GM23338 (cell line): Measurements from ENCODE around the gene TCF20. TPM values are rescaled to one million over a fixed set of nuclear protein-coding genes. Genes with fewer than 3 reads are reported as not detected.

Experiments
- ATAC-seq: fragments of 200-7000 bp; cut with Tn5 transposase; 3 replicates; pipeline ENCODE4 v1.9.1; 2020
- DNase-seq: peaks from one replicate; pipeline ENCODE4 v3.0.0-alpha.2; 2015; ENCODE audit warnings: low spot score
- H2AFZ ChIP-seq: fragments of 200-600 bp; sonication (generic); 2 replicates; pipeline ENCODE4 v1.8.0; 2016; ENCODE audit warnings: antibody characterized with exemption, mild to moderate bottlenecking, moderate library complexity
- H3F3A ChIP-seq: fragments of 200-600 bp; sonication (generic); replicated peaks from 2 replicates; pipeline ENCODE4 v1.8.0; 2017; ENCODE audit warnings: antibody characterized with exemption, mixed run types, low read depth
- H3K27ac ChIP-seq: fragments of 200-600 bp; sonication (generic); 2 replicates; pipeline ENCODE4 v1.6.1; 2016; ENCODE audit warnings: low read depth
- H3K27me3 ChIP-seq: fragments of 200-600 bp; sonication (generic); 2 replicates; pipeline ENCODE4 v1.8.0; 2016; ENCODE audit warnings: mild to moderate bottlenecking, mixed run types, moderate library complexity; ENCODE audit not compliant: insufficient read depth
- H3K36me3 ChIP-seq: fragments of 200-600 bp; sonication (generic); 2 replicates; pipeline ENCODE4 v1.8.0; 2016; ENCODE audit warnings: mild to moderate bottlenecking; ENCODE audit not compliant: insufficient read depth
- H3K4me1 ChIP-seq: fragments of 200-600 bp; sonication (generic); 2 replicates; pipeline ENCODE4 v1.8.0; 2016; ENCODE audit warnings: mild to moderate bottlenecking, moderate library complexity; ENCODE audit not compliant: insufficient read depth
- H3K4me2 ChIP-seq: fragments of 200-600 bp; sonication (generic); 2 replicates; pipeline ENCODE4 v1.7.1; 2017; ENCODE audit warnings: mixed run types
- H3K4me3 ChIP-seq: fragments of 200-600 bp; sonication (generic); 2 replicates; pipeline ENCODE4 v1.6.1; 2016; ENCODE audit warnings: mixed run types
- H3K79me2 ChIP-seq: fragments of 200-600 bp; sonication (generic); replicated peaks from 2 replicates; pipeline ENCODE4 v1.8.0; 2017; ENCODE audit warnings: mild to moderate bottlenecking; ENCODE audit not compliant: insufficient read depth
- H3K9me2 ChIP-seq: fragments of 200-600 bp; sonication (generic); 2 replicates; pipeline ENCODE4 v1.8.0; 2017; ENCODE audit not compliant: insufficient read depth
- H4K20me1 ChIP-seq: fragments of 200-600 bp; sonication (generic); replicated peaks from 2 replicates; pipeline ENCODE4 v1.8.0; 2017; ENCODE audit warnings: mild to moderate bottlenecking; ENCODE audit not compliant: insufficient read depth
- H3K27ac Mint-ChIP-seq: 2 replicates; pipeline ENCODE4 v1.8.0; 2020; ENCODE audit warnings: inconsistent platforms, mild to moderate bottlenecking, moderate library complexity, mixed read lengths
- H3K27me3 Mint-ChIP-seq: 3 replicates; pipeline ENCODE4 v1.8.0; 2022; ENCODE audit warnings: low read depth, mild to moderate bottlenecking, moderate library complexity, mixed read lengths, inconsistent platforms; ENCODE audit not compliant: insufficient read depth, poor library complexity
- H3K36me3 Mint-ChIP-seq: 3 replicates; pipeline ENCODE4 v1.8.0; 2021; ENCODE audit warnings: low read depth, mild to moderate bottlenecking, inconsistent platforms, moderate library complexity, mixed read lengths
- H3K4me1 Mint-ChIP-seq: 3 replicates; pipeline ENCODE4 v1.8.0; 2020; ENCODE audit warnings: mild to moderate bottlenecking, inconsistent platforms, mixed read lengths
- H3K4me3 Mint-ChIP-seq: 3 replicates; pipeline ENCODE4 v1.8.0; 2021; ENCODE audit warnings: moderate library complexity, mild to moderate bottlenecking, inconsistent platforms, mixed read lengths
- H3K9me3 Mint-ChIP-seq: 3 replicates; pipeline ENCODE4 v1.8.0; 2020; ENCODE audit warnings: moderate library complexity, mild to moderate bottlenecking, inconsistent platforms, mixed read lengths
- CREB1 ChIP-seq: fragments of 250-450 bp; sonication (Bioruptor Pico); IDR thresholded peaks from 2 replicates; pipeline ENCODE4 v1.5.0; 2020; ENCODE audit warnings: low read depth, mild to moderate bottlenecking, moderate library complexity
- EZH2 ChIP-seq: fragments of 200-600 bp; sonication (generic); IDR thresholded peaks from one replicate; pipeline ENCODE4 v1.8.0; 2017; ENCODE audit warnings: antibody characterized with exemption, mild to moderate bottlenecking, low read depth; ENCODE audit not compliant: unreplicated experiment
- JUNB ChIP-seq: IDR thresholded peaks from one replicate; pipeline ENCODE4 v1.6.1; 2016; ENCODE audit warnings: antibody characterized with exemption; ENCODE audit not compliant: unreplicated experiment
- NANOG ChIP-seq: IDR thresholded peaks from 2 replicates; pipeline ENCODE4 v1.6.1; 2016; ENCODE audit warnings: antibody characterized with exemption, borderline replicate concordance
- STAT1 ChIP-seq: IDR thresholded peaks from one replicate; pipeline ENCODE4 v1.6.1; 2016; ENCODE audit warnings: antibody characterized with exemption; ENCODE audit not compliant: unreplicated experiment
- ZNF331 ChIP-seq: fragments of 250-450 bp; sonication (Bioruptor Pico); IDR thresholded peaks from 2 replicates; pipeline ENCODE4 v1.5.0; 2020; ENCODE audit warnings: low read depth, mild to moderate bottlenecking, moderate library complexity
- polyA plus RNA-seq: library from polyadenylated mRNA; unstranded; fragments of >200 nt; fragmentation: Nextera tagmentation; extraction: Ambion mirVana; gene quantifications from 2 replicates; pipeline ENCODE4 v1.2.1, GENCODE V29; 2016
- total RNA-seq: library from RNA; depleted of rRNA; stranded (reverse); fragments of >200 nt; shearing (Covaris generic); gene quantifications from 2 replicates; pipeline ENCODE4 v1.2.3, GENCODE V29; 2014
- TF ChIP-seq, protein P1 (sequence below): IDR thresholded peaks from one replicate; pipeline ENCODE4 v1.6.1; 2018; ENCODE audit warnings: antibody characterized with exemption; ENCODE audit not compliant: unreplicated experiment
- TF ChIP-seq, protein P2 (sequence below): fragments of 250-450 bp; sonication (Bioruptor Pico); IDR thresholded peaks from 2 replicates; pipeline ENCODE4 v1.5.0; 2020; ENCODE audit warnings: mild to moderate bottlenecking, moderate library complexity

The TCF20 gene
- total and polyA plus RNA-seq, 2 experiments from 2014 or later = 6.4 to 68.7 TPM

DNA sequence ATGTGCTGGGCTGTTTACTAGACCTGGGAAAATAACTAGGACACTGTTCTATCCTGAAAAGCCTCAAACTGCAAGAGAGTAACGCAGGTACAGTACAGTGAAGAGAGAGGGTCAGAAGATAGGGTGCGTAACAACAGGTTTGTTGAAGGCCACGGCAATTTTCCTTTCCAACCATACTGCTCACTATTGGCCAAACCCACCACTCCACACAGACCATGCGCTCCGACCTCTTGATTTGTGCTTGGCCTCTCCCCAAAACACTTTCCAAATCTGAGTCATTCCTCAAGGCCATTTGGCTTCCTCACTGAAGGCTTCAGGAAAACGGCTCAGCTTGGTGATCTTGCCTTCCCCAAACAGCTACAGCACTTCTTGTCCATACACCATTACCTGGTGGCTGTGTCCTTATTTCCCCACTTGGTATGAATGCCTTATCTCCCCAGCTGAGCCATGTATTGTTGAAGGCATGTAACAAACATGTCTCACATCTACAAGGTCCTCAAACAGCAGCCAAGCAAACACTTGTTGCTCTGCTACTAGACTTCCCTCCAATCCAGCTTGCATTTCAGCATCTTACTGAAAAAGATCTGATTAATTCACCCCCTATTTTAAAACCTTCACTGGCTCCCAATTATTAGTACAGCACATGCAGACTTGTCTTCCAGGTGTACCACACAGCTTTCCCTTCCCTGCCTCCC is 40.9 kb downstream of the TCF20 start:
- no peak overlapping the region for H3K27ac Mint-ChIP-seq
- H4K20me1 ChIP-seq = peaks cover 81% of the 10 kb centered on the region

More for the DNA sequence above, 40.9 kb downstream of the TCF20 start:
- H3K9me3 Mint-ChIP-seq = no peaks in the 10 kb centered on the region
- no peak for DNase-seq
- H3K4me1 Mint-ChIP-seq = peaks cover 28% of the 10 kb centered on the region; the same call in 2 of the 3 replicates
- H3K79me2 ChIP-seq = peaks cover 98% of the 10 kb centered on the region
- H3K4me2 ChIP-seq = no peak overlapping the region
- H3K4me3 Mint-ChIP-seq = no peak overlapping the region
- H3K27me3 Mint-ChIP-seq = no peaks in the 10 kb centered on the region
- H3K36me3 ChIP-seq = no peaks in the 10 kb centered on the region
- H3K27me3 ChIP-seq = no peaks in the 10 kb centered on the region
- no peaks in the 10 kb centered on the region for H3K9me2 ChIP-seq
- H3K36me3 Mint-ChIP-seq = peaks cover 6% of the 10 kb centered on the region; the same call in 1 of the 3 replicates
- peaks cover 5% of the 10 kb centered on the region; the same call in 1 of the 2 replicates for H3K4me1 ChIP-seq
- no peak overlapping the region for H3K4me3 ChIP-seq
- no peak overlapping the region for H3K27ac ChIP-seq
- no peak for ATAC-seq
- TF ChIP-seq, protein P1, sequence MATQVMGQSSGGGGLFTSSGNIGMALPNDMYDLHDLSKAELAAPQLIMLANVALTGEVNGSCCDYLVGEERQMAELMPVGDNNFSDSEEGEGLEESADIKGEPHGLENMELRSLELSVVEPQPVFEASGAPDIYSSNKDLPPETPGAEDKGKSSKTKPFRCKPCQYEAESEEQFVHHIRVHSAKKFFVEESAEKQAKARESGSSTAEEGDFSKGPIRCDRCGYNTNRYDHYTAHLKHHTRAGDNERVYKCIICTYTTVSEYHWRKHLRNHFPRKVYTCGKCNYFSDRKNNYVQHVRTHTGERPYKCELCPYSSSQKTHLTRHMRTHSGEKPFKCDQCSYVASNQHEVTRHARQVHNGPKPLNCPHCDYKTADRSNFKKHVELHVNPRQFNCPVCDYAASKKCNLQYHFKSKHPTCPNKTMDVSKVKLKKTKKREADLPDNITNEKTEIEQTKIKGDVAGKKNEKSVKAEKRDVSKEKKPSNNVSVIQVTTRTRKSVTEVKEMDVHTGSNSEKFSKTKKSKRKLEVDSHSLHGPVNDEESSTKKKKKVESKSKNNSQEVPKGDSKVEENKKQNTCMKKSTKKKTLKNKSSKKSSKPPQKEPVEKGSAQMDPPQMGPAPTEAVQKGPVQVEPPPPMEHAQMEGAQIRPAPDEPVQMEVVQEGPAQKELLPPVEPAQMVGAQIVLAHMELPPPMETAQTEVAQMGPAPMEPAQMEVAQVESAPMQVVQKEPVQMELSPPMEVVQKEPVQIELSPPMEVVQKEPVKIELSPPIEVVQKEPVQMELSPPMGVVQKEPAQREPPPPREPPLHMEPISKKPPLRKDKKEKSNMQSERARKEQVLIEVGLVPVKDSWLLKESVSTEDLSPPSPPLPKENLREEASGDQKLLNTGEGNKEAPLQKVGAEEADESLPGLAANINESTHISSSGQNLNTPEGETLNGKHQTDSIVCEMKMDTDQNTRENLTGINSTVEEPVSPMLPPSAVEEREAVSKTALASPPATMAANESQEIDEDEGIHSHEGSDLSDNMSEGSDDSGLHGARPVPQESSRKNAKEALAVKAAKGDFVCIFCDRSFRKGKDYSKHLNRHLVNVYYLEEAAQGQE = no peak
- TF ChIP-seq, protein P2, sequence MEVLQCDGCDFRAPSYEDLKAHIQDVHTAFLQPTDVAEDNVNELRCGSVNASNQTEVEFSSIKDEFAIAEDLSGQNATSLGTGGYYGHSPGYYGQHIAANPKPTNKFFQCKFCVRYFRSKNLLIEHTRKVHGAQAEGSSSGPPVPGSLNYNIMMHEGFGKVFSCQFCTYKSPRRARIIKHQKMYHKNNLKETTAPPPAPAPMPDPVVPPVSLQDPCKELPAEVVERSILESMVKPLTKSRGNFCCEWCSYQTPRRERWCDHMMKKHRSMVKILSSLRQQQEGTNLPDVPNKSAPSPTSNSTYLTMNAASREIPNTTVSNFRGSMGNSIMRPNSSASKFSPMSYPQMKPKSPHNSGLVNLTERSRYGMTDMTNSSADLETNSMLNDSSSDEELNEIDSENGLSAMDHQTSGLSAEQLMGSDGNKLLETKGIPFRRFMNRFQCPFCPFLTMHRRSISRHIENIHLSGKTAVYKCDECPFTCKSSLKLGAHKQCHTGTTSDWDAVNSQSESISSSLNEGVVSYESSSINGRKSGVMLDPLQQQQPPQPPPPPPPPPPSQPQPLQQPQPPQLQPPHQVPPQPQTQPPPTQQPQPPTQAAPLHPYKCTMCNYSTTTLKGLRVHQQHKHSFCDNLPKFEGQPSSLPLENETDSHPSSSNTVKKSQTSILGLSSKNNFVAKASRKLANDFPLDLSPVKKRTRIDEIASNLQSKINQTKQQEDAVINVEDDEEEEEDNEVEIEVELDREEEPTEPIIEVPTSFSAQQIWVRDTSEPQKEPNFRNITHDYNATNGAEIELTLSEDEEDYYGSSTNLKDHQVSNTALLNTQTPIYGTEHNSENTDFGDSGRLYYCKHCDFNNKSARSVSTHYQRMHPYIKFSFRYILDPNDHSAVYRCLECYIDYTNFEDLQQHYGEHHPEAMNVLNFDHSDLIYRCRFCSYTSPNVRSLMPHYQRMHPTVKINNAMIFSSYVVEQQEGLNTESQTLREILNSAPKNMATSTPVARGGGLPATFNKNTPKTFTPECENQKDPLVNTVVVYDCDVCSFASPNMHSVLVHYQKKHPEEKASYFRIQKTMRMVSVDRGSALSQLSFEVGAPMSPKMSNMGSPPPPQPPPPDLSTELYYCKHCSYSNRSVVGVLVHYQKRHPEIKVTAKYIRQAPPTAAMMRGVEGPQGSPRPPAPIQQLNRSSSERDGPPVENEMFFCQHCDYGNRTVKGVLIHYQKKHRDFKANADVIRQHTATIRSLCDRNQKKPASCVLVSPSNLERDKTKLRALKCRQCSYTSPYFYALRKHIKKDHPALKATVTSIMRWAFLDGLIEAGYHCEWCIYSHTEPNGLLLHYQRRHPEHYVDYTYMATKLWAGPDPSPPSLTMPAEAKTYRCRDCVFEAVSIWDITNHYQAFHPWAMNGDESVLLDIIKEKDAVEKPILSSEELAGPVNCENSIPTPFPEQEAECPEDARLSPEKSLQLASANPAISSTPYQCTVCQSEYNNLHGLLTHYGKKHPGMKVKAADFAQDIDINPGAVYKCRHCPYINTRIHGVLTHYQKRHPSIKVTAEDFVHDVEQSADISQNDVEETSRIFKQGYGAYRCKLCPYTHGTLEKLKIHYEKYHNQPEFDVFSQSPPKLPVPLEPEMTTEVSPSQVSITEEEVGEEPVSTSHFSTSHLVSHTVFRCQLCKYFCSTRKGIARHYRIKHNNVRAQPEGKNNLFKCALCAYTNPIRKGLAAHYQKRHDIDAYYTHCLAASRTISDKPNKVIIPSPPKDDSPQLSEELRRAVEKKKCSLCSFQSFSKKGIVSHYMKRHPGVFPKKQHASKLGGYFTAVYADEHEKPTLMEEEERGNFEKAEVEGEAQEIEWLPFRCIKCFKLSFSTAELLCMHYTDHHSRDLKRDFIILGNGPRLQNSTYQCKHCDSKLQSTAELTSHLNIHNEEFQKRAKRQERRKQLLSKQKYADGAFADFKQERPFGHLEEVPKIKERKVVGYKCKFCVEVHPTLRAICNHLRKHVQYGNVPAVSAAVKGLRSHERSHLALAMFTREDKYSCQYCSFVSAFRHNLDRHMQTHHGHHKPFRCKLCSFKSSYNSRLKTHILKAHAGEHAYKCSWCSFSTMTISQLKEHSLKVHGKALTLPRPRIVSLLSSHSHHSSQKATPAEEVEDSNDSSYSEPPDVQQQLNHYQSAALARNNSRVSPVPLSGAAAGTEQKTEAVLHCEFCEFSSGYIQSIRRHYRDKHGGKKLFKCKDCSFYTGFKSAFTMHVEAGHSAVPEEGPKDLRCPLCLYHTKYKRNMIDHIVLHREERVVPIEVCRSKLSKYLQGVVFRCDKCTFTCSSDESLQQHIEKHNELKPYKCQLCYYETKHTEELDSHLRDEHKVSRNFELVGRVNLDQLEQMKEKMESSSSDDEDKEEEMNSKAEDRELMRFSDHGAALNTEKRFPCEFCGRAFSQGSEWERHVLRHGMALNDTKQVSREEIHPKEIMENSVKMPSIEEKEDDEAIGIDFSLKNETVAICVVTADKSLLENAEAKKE (CRISPR knock-in tag) = no peak
- TF ChIP-seq NANOG (no peak), EZH2 (no peak), CREB1 (CRISPR knock-in tag) (no peak), JUNB (no peak), STAT1 (no peak), ZNF331 (CRISPR knock-in tag) (no peak)
- no peak overlapping the region for H2AFZ ChIP-seq
- H3F3A ChIP-seq = no peaks in the 10 kb centered on the region
